Heart right ventricle (tissue), 16 donors: ENCODE data around the gene PPP3R2. TPM values are rescaled to one million over a fixed set of nuclear protein-coding genes. Genes with fewer than 3 reads are reported as not detected.

Experiments used
- ATAC-seq, 8 donors: fragments of 200-7000 bp; cut with Tn5 transposase; one replicate each; pipeline ENCODE4 v1.9.1; 2020; ENCODE audit warnings: mild to moderate bottlenecking in 8 of 8, moderate library complexity in 8 of 8, moderate number of reproducible peaks in 1 of 8
- DNase-seq, 2 donors: peaks; one replicate each; pipeline ENCODE4 v3.0.0-alpha.2; 2020
- H3K27ac ChIP-seq, 10 donors: fragments of 200-600 bp; sonication (generic) in 2 of 10; one replicate each; pipeline versions ENCODE4 v1.5.0 to v1.8.0; 2020 to 2022; ENCODE audit warnings: mild to moderate bottlenecking in 3 of 10
- H3K27me3 ChIP-seq, 7 donors: fragments of 200-600 bp; one replicate each; pipeline ENCODE4 v1.8.0; 2021 to 2022; ENCODE audit warnings: mild to moderate bottlenecking in 2 of 7
- H3K36me3 ChIP-seq, 9 donors: fragments of 200-600 bp; sonication (generic) in 1 of 9; one replicate each; pipeline versions ENCODE4 v1.5.0 to v1.8.0; 2020 to 2022; ENCODE audit warnings: mild to moderate bottlenecking in 2 of 9
- H3K4me1 ChIP-seq, 9 donors: fragments of 200-600 bp; sonication (generic) in 1 of 9; one replicate each; pipeline versions ENCODE4 v1.5.0 to v1.8.0; 2020 to 2022; ENCODE audit warnings: mild to moderate bottlenecking in 4 of 9
- H3K4me3 ChIP-seq, 10 donors: fragments of 200-600 bp; sonication (generic) in 2 of 10; one replicate each; pipeline versions ENCODE4 v1.5.0 to v1.8.0; 2020 to 2022; ENCODE audit warnings: mild to moderate bottlenecking in 7 of 10, moderate library complexity in 2 of 10
- H3K9me3 ChIP-seq, 11 donors: fragments of 200-600 bp in 10 of 11; sonication (generic) in 2 of 11; one replicate each; pipeline versions ENCODE4 v1.5.0 to v1.8.0; 2013 to 2022; ENCODE audit warnings: mild to moderate bottlenecking in 2 of 11, control low read depth in 1 of 11, moderate library complexity in 1 of 11
- CTCF ChIP-seq, 9 donors: fragments of 200-600 bp; sonication (generic) in 2 of 9; IDR thresholded peaks; one replicate each; pipeline versions ENCODE4 v1.5.0 to v1.8.0; 2021 to 2022; ENCODE audit warnings: antibody characterized with exemption in 9 of 9, mild to moderate bottlenecking in 5 of 9, moderate library complexity in 1 of 9
- WGBS, 2 donors: extraction: QIAGEN DNeasy Blood & Tissue Kit; methylation state at CpG; one replicate each; pipeline ENCODE4 v1.1.7; 2013; ENCODE audit warnings: inconsistent platforms in 1 of 2; 5-methylcytosine and 5-hydroxymethylcytosine counted together
- intact Hi-C, 10 donors: fragments of 100-400 bp; cut with DNase I; formaldehyde crosslinking; loops; one replicate each; pipeline versions ENCODE4 v1.11.1 to v1.14.2; 2022
- polyA plus RNA-seq, 2 donors: library from polyadenylated mRNA; stranded (reverse); fragments of 200-250 nt; gene quantifications; one replicate each; pipeline ENCODE4 v1.2.3, GENCODE V29; 2013
- total RNA-seq, 10 donors: library from RNA; stranded (reverse); fragmentation: NEBNext Ultra II Directional in 3 of 10; extraction: Animal tissue kit (Norgen Biotek cat#: 25700) in 3 of 10; gene quantifications; one replicate each; pipeline versions ENCODE4 v1.2.1 to v1.2.4, GENCODE V29; 2021 to 2023
- donor health status: Arrhythmogenic right ventricular cardiomyopathy.
- donor health status: ischemic (EF 13 %, LVEDD 7.1; RV severe dilation, severe dysfunction).
- donor health status: healthy with polysubstance abuse.
- donor health status: DM: no; HTN: yes; CAD: no.
- donor health status: DM: no; HTN: no; CAD: no.
- donor health status: ischemic (EF 25% LVEDD 6.9; RV normal size, moderate dysfunction).
- donor health status: ischemic (EF 25% LVEDD 5.7; RV mildly dilated, moderate dysfunction).
- donor health status: healthy.
- donor health status: DM: yes; HTN: yes; CAD: no.
- donor health status: Ischemic cardiomyopathy.
- donor health status: ischemic (EF 35%, LVEDD 5.7; RV mildly dilated, moderate dysfunction).
- donor health status: nonischemic (EF 11% LVEDD 7.7; RV severe dilation, severe dysfunction).
- donor health status: DM: yes; HTN: yes; CAD: no.
- donor health status: PGD.
- donor health status: ischemic (EF 29% LVEDD 5.4; RV normal size, mild dysfunction).
- donor health status: nonischemic (EF 23%, LVEDD 6.1; RV moderate dilation, normal function).

Gene PPP3R2
- total and polyA plus RNA-seq, 12 donors: not detected

- H3K36me3 ChIP-seq: no peaks in the 10 kb centered on the region
- WGBS, 2 donors: 88 to 92% methylated on average over 1 of the region's 1 CpG
- H3K9me3 ChIP-seq: peaks cover 0 to 4% (median 0%) of the 10 kb centered on the region in 11 donors
- no peaks in the 10 kb centered on the region for H3K27me3 ChIP-seq
- ATAC-seq (no peak), DNase-seq (no peak)
- intact Hi-C loops: no loop called here
- H3K4me1 ChIP-seq: no peaks in the 10 kb centered on the region
- TF ChIP-seq CTCF (IDR thresholded peaks at IDR 0.05): no peak
- no peak overlapping the region for H3K4me3 ChIP-seq
- H3K27ac ChIP-seq: no peak overlapping the region
Observed at GRCh38 chr9:101620452-101620851, 25.7 kb upstream of the PPP3R2 start.

DNA sequence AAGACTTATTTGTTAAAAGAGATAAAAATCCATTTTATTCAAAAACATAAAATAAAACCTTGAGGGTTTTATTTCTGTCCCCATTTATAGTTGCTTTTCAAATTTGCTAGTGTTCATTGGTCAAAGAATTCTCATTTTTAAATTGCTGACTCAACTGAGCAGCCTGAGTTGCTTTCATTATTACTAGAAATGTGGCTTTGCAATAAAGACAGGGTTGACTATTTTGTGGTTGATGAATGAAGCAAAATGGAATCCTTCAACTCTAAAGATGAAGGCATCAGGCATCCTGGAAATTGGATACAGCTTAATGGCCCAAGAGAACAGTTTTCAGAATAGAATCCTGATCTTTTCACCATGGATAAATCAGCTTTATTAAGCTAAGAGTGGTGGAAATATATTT is 23.9 kb upstream of the PPP3R2 start:
- TF ChIP-seq CTCF (IDR thresholded peaks at IDR 0.05): no peak
- Histone ChIP-seq H3K9me3 (peaks cover 0 to 4% (median 0%) of the 10 kb centered on the region in 11 donors), H3K27me3 (no peaks in the 10 kb centered on the region), H3K4me3 (no peak overlapping the region), H3K4me1 (no peaks in the 10 kb centered on the region), H3K36me3 (no peaks in the 10 kb centered on the region), H3K27ac (no peak overlapping the region)
- DNase-seq (no peak), ATAC-seq (no peak)
- intact Hi-C loops: no loop called here

DNA sequence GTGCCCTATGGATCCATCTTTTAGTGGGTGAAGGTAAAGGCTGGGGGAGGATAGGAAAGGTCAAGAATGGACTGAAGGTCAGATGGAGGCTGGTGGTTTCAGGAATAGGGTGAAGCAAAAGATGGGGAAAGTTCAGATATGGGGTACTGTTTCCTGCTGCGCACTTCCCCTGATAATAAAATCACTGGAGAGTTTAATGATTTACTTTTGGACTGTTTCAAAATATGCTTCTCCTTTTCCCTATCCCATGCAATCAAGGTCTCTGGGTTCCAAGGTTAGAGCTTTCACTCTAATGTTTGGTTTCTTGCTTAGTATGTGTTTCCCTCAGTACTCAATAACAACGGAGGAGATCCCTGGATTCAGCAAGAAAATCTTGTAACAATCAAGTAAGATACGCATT is 10.8 kb upstream of the PPP3R2 start:
- no peak for TF ChIP-seq CTCF (IDR thresholded peaks at IDR 0.05)
- ATAC-seq: no peak
- no peaks in the 10 kb centered on the region for H3K9me3 ChIP-seq
- no peaks in the 10 kb centered on the region for H3K36me3 ChIP-seq
- no peak overlapping the region for H3K4me3 ChIP-seq
- H3K27ac ChIP-seq: no peak overlapping the region
- 88 to 91% methylated on average over 3 of the region's 3 CpGs for WGBS, 2 donors
- intact Hi-C loops: loop anchor here in 1 of 10 donors (10.0 kb wide), 1 partner anchor 109 kb away; no protein-coding TSS in a partner anchor
- H3K27me3 ChIP-seq: peaks cover 0 to 29% (median 11%) of the 10 kb centered on the region in 7 donors
- DNase-seq: no peak
- peaks cover 0 to 6% (median 0%) of the 10 kb centered on the region in 9 donors for H3K4me1 ChIP-seq

DNA sequence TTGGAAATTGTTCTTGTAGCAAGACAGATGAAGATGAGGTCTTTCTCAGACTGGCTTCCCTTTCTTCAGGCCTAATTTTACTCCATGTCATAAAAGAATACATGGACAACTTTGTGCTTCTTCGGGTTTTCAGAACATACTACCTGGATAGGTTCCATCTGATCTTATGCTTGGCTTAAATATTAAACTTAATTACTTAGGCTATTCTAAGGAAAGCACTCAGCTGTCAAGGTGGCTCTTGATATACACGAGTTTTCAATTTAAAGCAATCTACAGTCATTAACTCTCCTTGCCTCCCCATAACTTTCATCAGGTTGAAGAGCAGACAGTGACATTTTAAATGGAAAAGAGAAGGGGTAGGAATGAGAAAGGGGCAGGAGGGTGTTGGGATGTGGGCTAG is 9.5 kb upstream of the PPP3R2 start:
- Histone ChIP-seq H3K4me3 (no peak overlapping the region), H3K9me3 (no peaks in the 10 kb centered on the region), H3K27ac (no peak overlapping the region), H3K36me3 (no peaks in the 10 kb centered on the region), H3K4me1 (peaks cover 0 to 6% (median 0%) of the 10 kb centered on the region in 9 donors), H3K27me3 (peaks cover 0 to 30% (median 11%) of the 10 kb centered on the region in 7 donors)
- intact Hi-C loops: loop anchor here in 6 of 10 donors (5.0 to 10.0 kb wide), 3 partner anchors 111 to 133 kb away; partner anchors contain the start of gene GRIN3A (in 2 of the 6)
- no peak for ATAC-seq
- no peak for TF ChIP-seq CTCF (IDR thresholded peaks at IDR 0.05)
- 65 to 68% methylated on average over 2 of the region's 2 CpGs for WGBS, 2 donors
- no peak for DNase-seq
